Caco-2 (cell line): ENCODE results near the gene PAM16. TPM values are rescaled to one million over a fixed set of nuclear protein-coding genes. Genes with fewer than 3 reads are reported as not detected.

Experiments used
- BruUV-seq: library from RNA; stranded (reverse); fragments of 400-500 nt; replicated peaks from 2 replicates; lab custom pipeline; 2021; lab: Mats Ljungman, UMichigan
- CTCF ChIA-PET: fragments of 300-600 bp; sonication (Branson Sonifier 250); formaldehyde crosslinking; loops from one replicate; lab custom pipeline; 2022; ENCODE audit warnings: antibody characterized with exemption; lab: Charles Lee
- POLR2A ChIA-PET: fragments of 300-600 bp; sonication (Branson Sonifier 250); formaldehyde crosslinking; loops from one replicate; lab custom pipeline; 2022; ENCODE audit warnings: antibody characterized with exemption; lab: Charles Lee
- DNase-seq, 2 experiments: peaks; one replicate each; pipeline versions ENCODE4 v3.0.0 to v3.0.0-alpha.2; 2020 to 2022
- H3K27me3 ChIP-seq: replicated peaks from 2 replicates; pipeline ENCODE4 v1.6.0; 2011; ENCODE audit warnings: low read length; ENCODE audit not compliant: control insufficient read depth, insufficient read depth
- H3K36me3 ChIP-seq: 2 replicates; pipeline ENCODE4 v1.5.1; 2011; ENCODE audit warnings: low read length; ENCODE audit not compliant: control insufficient read depth, insufficient read depth
- H3K4me1 ChIP-seq: fragments of 250-450 bp; sonication (Bioruptor Pico); 2 replicates; pipeline ENCODE4 v1.5.1; 2020; ENCODE audit warnings: mild to moderate bottlenecking
- H3K4me3 ChIP-seq: 2 replicates; pipeline ENCODE4 v1.5.1; 2011; ENCODE audit warnings: low read depth, mild to moderate bottlenecking, control low read depth, low read length
- H3K9me3 ChIP-seq: fragments of 250-450 bp; sonication (Bioruptor Pico); 2 replicates; pipeline ENCODE4 v1.5.1; 2020; ENCODE audit warnings: mild to moderate bottlenecking, moderate library complexity
- H3K27ac Mint-ChIP-seq: one replicate; pipeline ENCODE4 v1.8.0; 2022; ENCODE audit warnings: mixed read lengths; ENCODE audit not compliant: unreplicated experiment
- H3K27me3 Mint-ChIP-seq: one replicate; pipeline ENCODE4 v1.8.0; 2022; ENCODE audit warnings: mixed read lengths; ENCODE audit not compliant: insufficient read depth, unreplicated experiment
- H3K36me3 Mint-ChIP-seq: one replicate; pipeline ENCODE4 v1.8.0; 2022; ENCODE audit warnings: mild to moderate bottlenecking, mixed read lengths; ENCODE audit not compliant: insufficient read depth, unreplicated experiment
- H3K4me1 Mint-ChIP-seq: one replicate; pipeline ENCODE4 v1.8.0; 2022; ENCODE audit warnings: low read depth, mixed read lengths; ENCODE audit not compliant: unreplicated experiment
- H3K4me3 Mint-ChIP-seq: one replicate; pipeline ENCODE4 v1.8.0; 2022; ENCODE audit warnings: mild to moderate bottlenecking, moderate library complexity, mixed read lengths; ENCODE audit not compliant: unreplicated experiment
- H3K9me3 Mint-ChIP-seq: one replicate; pipeline ENCODE4 v1.8.0; 2022; ENCODE audit warnings: mixed read lengths; ENCODE audit not compliant: unreplicated experiment
- CTCF ChIP-seq, 2 experiments: fragments of 200-600 bp in 1 of 2; IDR thresholded peaks; 1 replicate in 1 of 2; 2 replicates in 1 of 2; pipeline versions ENCODE4 v1.5.1 to v1.8.0; 2011 to 2022; ENCODE audit warnings: antibody characterized with exemption in 1 of 2, control low read depth in 1 of 2, inconsistent platforms in 1 of 2, low read depth in 1 of 2, low read length in 1 of 2, mild to moderate bottlenecking in 1 of 2, moderate library complexity in 1 of 2; ENCODE audit not compliant: insufficient read depth in 1 of 2, severe bottlenecking in 1 of 2, unreplicated experiment in 1 of 2
- intact Hi-C: fragments of 100-400 bp; cut with micrococcal nuclease; formaldehyde crosslinking; loops from one replicate; pipeline ENCODE4 v1.10.0; 2022; ENCODE audit not compliant: unreplicated experiment
- total RNA-seq: library from RNA; stranded (reverse); gene quantifications from 2 replicates; pipeline ENCODE4 v1.2.3, GENCODE V29; 2022

PAM16 gene
- total RNA-seq, 1 experiment from 2014 or later: 74.1 TPM

- TF ChIP-seq CTCF (IDR thresholded peaks at IDR 0.05; ENCODE audit: insufficient read depth in 1 of 2, low read depth in 1 of 2, low read length in 1 of 2, severe bottlenecking in 1 of 2, unreplicated experiment in 1 of 2): no peak
- H3K27me3 Mint-ChIP-seq: no peaks in the 10 kb centered on the region
- peaks cover 5% of the 10 kb centered on the region for H3K36me3 Mint-ChIP-seq
- intact Hi-C loops: loop anchor here (2.0 kb wide), 1 partner anchor 39 kb away; no protein-coding TSS in a partner anchor
- CTCF ChIA-PET: no interaction called here
- no peaks in the 10 kb centered on the region for H3K27me3 ChIP-seq
- H3K4me1 Mint-ChIP-seq: peaks cover 19% of the 10 kb centered on the region
- no peaks in the 10 kb centered on the region for H3K9me3 Mint-ChIP-seq
- BruUV-seq: no TSS peak
- H3K9me3 ChIP-seq: no peaks in the 10 kb centered on the region
- H3K4me1 ChIP-seq: peaks cover 4% of the 10 kb centered on the region
- POLR2A ChIA-PET: no interaction called here
- no peak overlapping the region for H3K27ac Mint-ChIP-seq
- H3K4me3 Mint-ChIP-seq: no peak overlapping the region
- no peak for DNase-seq
- H3K36me3 ChIP-seq: no peaks in the 10 kb centered on the region
- no peak overlapping the region for H3K4me3 ChIP-seq
Observed at GRCh38 chr16:4291699-4292098, 59.4 kb downstream of the PAM16 start.

Other genes starting within 250 kb of the PAM16 start
- 11.5 and 12.6 TPM in 2 replicates for gene ADCY9, start 234.9 kb downstream of the PAM16 start, total RNA-seq
- not detected in 2 replicates for gene SRL, start 109.2 kb downstream of the PAM16 start, total RNA-seq
- 22.6 and 24.6 TPM in 2 replicates for gene TFAP4, start 78.3 kb downstream of the PAM16 start, total RNA-seq
- 12.3 and 13.1 TPM in 2 replicates for gene GLIS2, start 35.3 kb downstream of the PAM16 start, total RNA-seq
- gene VASN, start 20.5 kb upstream of the PAM16 start, total RNA-seq: 2.7 and 2.8 TPM in 2 replicates
- gene CORO7, start 65.3 kb upstream of the PAM16 start, total RNA-seq: 23.1 and 33.4 TPM in 2 replicates
- 77.1 and 79.6 TPM in 2 replicates for gene DNAJA3, start 74.5 kb upstream of the PAM16 start, total RNA-seq
- 68.3 and 71.1 TPM in 2 replicates for gene NMRAL1, start 123.3 kb upstream of the PAM16 start, total RNA-seq
- gene HMOX2, start 125.1 kb upstream of the PAM16 start, total RNA-seq: 35.7 and 36.7 TPM in 2 replicates
- gene CDIP1, start 187.5 kb upstream of the PAM16 start, total RNA-seq: 45.0 and 51.7 TPM in 2 replicates
- 0.11 and 0.19 TPM in 2 replicates for gene C16orf96, start 205.0 kb upstream of the PAM16 start, total RNA-seq